Neuronal stem cell (in vitro differentiated cells): ENCODE results near the gene LIPA.

Experiments
- DNase-seq: peaks from one replicate; pipeline ENCODE4 v3.0.0-alpha.2; 2013; ENCODE audit warnings: low spot score
- H2AFZ ChIP-seq: one replicate; pipeline ENCODE4 v1.6.1; 2013; ENCODE audit warnings: mild to moderate bottlenecking, low read length, inconsistent platforms
- H2AK5ac ChIP-seq: 2 replicates; pipeline ENCODE4 v1.6.1; 2013; ENCODE audit warnings: low read depth, mild to moderate bottlenecking, inconsistent platforms, low read length, moderate library complexity, mixed read lengths
- H2BK120ac ChIP-seq: 2 replicates; pipeline ENCODE4 v1.6.1; 2013; ENCODE audit warnings: low read depth, mild to moderate bottlenecking, inconsistent platforms, low read length, moderate library complexity, mixed read lengths
- H2BK12ac ChIP-seq: one replicate; pipeline ENCODE4 v1.6.1; 2013; ENCODE audit warnings: low read length, inconsistent platforms
- H2BK15ac ChIP-seq: 2 replicates; pipeline ENCODE4 v1.6.1; 2013; ENCODE audit warnings: mild to moderate bottlenecking, low read length, inconsistent platforms, mixed read lengths
- H2BK5ac ChIP-seq: one replicate; pipeline ENCODE4 v1.6.1; 2013; ENCODE audit warnings: inconsistent platforms, mild to moderate bottlenecking, low read length, moderate library complexity
- H3K14ac ChIP-seq: one replicate; pipeline ENCODE4 v1.6.1; 2013; ENCODE audit warnings: low read length, inconsistent platforms
- H3K18ac ChIP-seq: 2 replicates; pipeline ENCODE4 v1.6.1; 2013; ENCODE audit warnings: low read length, inconsistent platforms
- H3K23ac ChIP-seq: 2 replicates; pipeline ENCODE4 v1.6.1; 2013; ENCODE audit warnings: low read depth, mild to moderate bottlenecking, mixed read lengths, low read length, inconsistent platforms; ENCODE audit not compliant: poor library complexity
- H3K27ac ChIP-seq: replicated peaks from 3 replicates; pipeline ENCODE4 v1.5.1; 2013; ENCODE audit warnings: low read length, inconsistent platforms
- H3K27me3 ChIP-seq, 3 experiments: 2 replicates each; pipeline ENCODE4 v1.6.1; 2013; ENCODE audit warnings: low read length in 3 of 3, mild to moderate bottlenecking in 2 of 3, inconsistent platforms in 1 of 3, low read depth in 1 of 3, mixed read lengths in 1 of 3, moderate library complexity in 1 of 3; ENCODE audit not compliant: control insufficient read depth in 3 of 3, insufficient read depth in 3 of 3
- H3K36me3 ChIP-seq, 2 donors: replicated peaks in 1 of 2; 2 replicates each; pipeline ENCODE4 v1.6.1; 2013; ENCODE audit warnings: low read length in 2 of 2; ENCODE audit not compliant: control insufficient read depth in 2 of 2, insufficient read depth in 2 of 2
- H3K4ac ChIP-seq: 2 replicates; pipeline ENCODE4 v1.6.1; 2013; ENCODE audit warnings: inconsistent platforms, mild to moderate bottlenecking, low read length, moderate library complexity
- H3K4me1 ChIP-seq, 2 donors: 1 replicate in 1 of 2; 2 replicates in 1 of 2; pipeline ENCODE4 v1.6.1; 2013; ENCODE audit warnings: low read length in 2 of 2, low read depth in 1 of 2; ENCODE audit not compliant: control insufficient read depth in 2 of 2, insufficient read depth in 1 of 2
- H3K4me2 ChIP-seq: one replicate; pipeline ENCODE4 v1.6.1; 2013; ENCODE audit warnings: mild to moderate bottlenecking, low read length, inconsistent platforms; ENCODE audit not compliant: insufficient read depth, poor library complexity, severe bottlenecking
- H3K4me3 ChIP-seq, 2 donors: 2 replicates each; pipeline ENCODE4 v1.5.1; 2013; ENCODE audit warnings: low read length in 2 of 2, mild to moderate bottlenecking in 2 of 2, inconsistent platforms in 1 of 2, moderate library complexity in 1 of 2
- H3K79me1 ChIP-seq: one replicate; pipeline ENCODE4 v1.6.1; 2013; ENCODE audit warnings: low read depth, mild to moderate bottlenecking, inconsistent platforms, low read length, moderate library complexity
- H3K9ac ChIP-seq: one replicate; pipeline ENCODE4 v1.6.1; 2013; ENCODE audit warnings: mild to moderate bottlenecking, low read depth, low read length, inconsistent platforms; ENCODE audit not compliant: poor library complexity
- H3K9me3 ChIP-seq, 2 donors: replicated peaks in 1 of 2; 2 replicates each; pipeline versions ENCODE3 to v1.6.1; 2013; ENCODE audit warnings: low read length in 2 of 2, mild to moderate bottlenecking in 2 of 2, inconsistent platforms in 1 of 2, low read depth in 1 of 2, mixed read lengths in 1 of 2, moderate library complexity in 1 of 2; ENCODE audit not compliant: control insufficient read depth in 2 of 2, insufficient read depth in 1 of 2
- H4K8ac ChIP-seq: one replicate; pipeline ENCODE4 v1.6.1; 2013; ENCODE audit warnings: low read depth, mild to moderate bottlenecking, inconsistent platforms, low read length, moderate library complexity
- H4K91ac ChIP-seq: one replicate; pipeline ENCODE4 v1.6.1; 2013; ENCODE audit warnings: low read length, low read depth, mild to moderate bottlenecking, inconsistent platforms; ENCODE audit not compliant: poor library complexity
- WGBS, 2 donors: extraction: QIAGEN DNeasy Blood & Tissue Kit; methylation state at CpG; one replicate each; pipeline ENCODE4 v1.1.7; 2013; ENCODE audit warnings: missing lambda C conversion rate in 2 of 2, mixed read lengths in 1 of 2; ENCODE audit not compliant: insufficient read length in 2 of 2, insufficient replicate concordance in 1 of 2; ENCODE audit errors: extremely low coverage in 2 of 2; 5-methylcytosine and 5-hydroxymethylcytosine counted together

LIPA gene

DNA sequence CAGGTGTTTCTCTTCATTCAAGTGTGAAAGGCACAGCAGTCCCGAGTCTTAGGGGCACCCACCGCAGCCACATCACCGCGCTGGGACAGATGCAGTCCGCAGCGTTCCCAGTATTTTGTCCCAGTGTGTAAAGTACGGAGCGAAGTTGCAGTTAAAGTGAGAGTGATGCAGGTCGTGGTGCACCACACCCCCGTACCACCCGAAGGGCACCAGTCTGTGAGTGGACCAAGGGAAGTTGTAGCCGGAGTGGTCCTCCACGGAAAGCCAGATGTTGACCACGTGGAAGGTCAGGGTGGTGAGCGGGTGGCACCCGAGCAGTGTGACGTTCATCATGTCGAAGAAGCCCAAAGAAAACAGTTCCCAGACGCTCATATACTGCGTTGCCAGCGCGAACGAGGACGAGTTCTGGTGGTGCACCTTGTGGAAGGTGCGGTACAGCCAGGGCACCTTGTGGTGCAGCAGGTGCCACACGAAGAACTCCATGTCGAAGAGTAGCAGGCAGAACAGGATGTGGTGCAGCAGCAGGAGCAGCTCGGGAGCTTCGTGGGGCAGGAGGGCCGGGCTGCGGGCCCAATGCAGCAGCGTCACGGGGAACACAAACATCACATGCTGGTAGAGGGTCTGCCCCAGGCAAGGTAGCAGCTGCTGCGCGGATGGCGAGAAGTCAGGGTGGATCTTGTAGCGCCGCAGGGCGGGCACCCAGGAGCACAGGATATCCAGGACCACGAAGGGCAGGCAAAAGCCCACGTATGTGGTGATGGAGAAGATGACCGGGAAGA, 45.0 kb downstream of the LIPA start:
- H2BK5ac ChIP-seq, result no peak overlapping the region
- no peak overlapping the region for H4K91ac ChIP-seq
- H3K9ac ChIP-seq, result peak overlapping the region; percentile 56
- WGBS, 2 donors, result no CpG with 5 or more reads among the region's 42 CpGs
- H3K4me2 ChIP-seq, result peak overlapping the region; percentile 82
- H3K36me3 ChIP-seq, result no peaks in the 10 kb centered on the region
- H3K4ac ChIP-seq, result no peak overlapping the region
- H3K79me1 ChIP-seq, result no peaks in the 10 kb centered on the region
- peak; percentile 8 for DNase-seq
- H2BK15ac ChIP-seq, result no peak overlapping the region
- H3K14ac ChIP-seq, result no peak overlapping the region
- peak overlapping the region; percentile 57 for H3K23ac ChIP-seq
- H3K9me3 ChIP-seq, result no peaks in the 10 kb centered on the region
- peaks cover 2 to 91% (median 36%) of the 10 kb centered on the region in 3 experiments for H3K27me3 ChIP-seq
- no peak overlapping the region for H4K8ac ChIP-seq
- no peak overlapping the region for H3K27ac ChIP-seq
- H3K4me1 ChIP-seq, result peaks cover 10% of the 10 kb centered on the region in 2 donors
- H2AK5ac ChIP-seq, result no peak overlapping the region
- no peak overlapping the region for H2BK120ac ChIP-seq
- H2BK12ac ChIP-seq, result no peak overlapping the region
- peak overlapping the region in 1 of 2 donors; percentile 76 for H3K4me3 ChIP-seq
- no peak overlapping the region for H3K18ac ChIP-seq
- H2AFZ ChIP-seq, result peak overlapping the region; percentile 92

GRCh38 chr10:89204621-89205185, 46.9 kb downstream of the LIPA start:
- no peak overlapping the region for H3K27ac ChIP-seq
- no peaks in the 10 kb centered on the region for H3K36me3 ChIP-seq
- H3K79me1 ChIP-seq, result no peaks in the 10 kb centered on the region
- H3K4ac ChIP-seq, result no peak overlapping the region
- peaks cover 10% of the 10 kb centered on the region in 2 donors for H3K4me1 ChIP-seq
- H3K9me3 ChIP-seq, result no peaks in the 10 kb centered on the region
- no peak for DNase-seq
- H2AFZ ChIP-seq, result no peak overlapping the region
- H3K14ac ChIP-seq, result no peak overlapping the region
- H4K8ac ChIP-seq, result no peak overlapping the region
- no peak overlapping the region for H3K9ac ChIP-seq
- no peak overlapping the region for H3K4me2 ChIP-seq
- no peak overlapping the region for H2BK120ac ChIP-seq
- H2BK12ac ChIP-seq, result no peak overlapping the region
- no peak overlapping the region for H2BK15ac ChIP-seq
- H3K18ac ChIP-seq, result no peak overlapping the region
- H2AK5ac ChIP-seq, result no peak overlapping the region
- H4K91ac ChIP-seq, result no peak overlapping the region
- H3K27me3 ChIP-seq, result peaks cover 2 to 84% (median 36%) of the 10 kb centered on the region in 3 experiments
- H3K4me3 ChIP-seq, result no peak overlapping the region
- H3K23ac ChIP-seq, result no peak overlapping the region
- H2BK5ac ChIP-seq, result no peak overlapping the region
- no CpG with 5 or more reads among the region's 6 CpGs for WGBS, 2 donors

- Histone ChIP-seq H2AFZ (no peak overlapping the region), H2AK5ac (no peak overlapping the region), H3K27me3 (peaks cover 2 to 71% (median 31%) of the 10 kb centered on the region in 3 experiments), H3K27ac (no peak overlapping the region), H3K23ac (no peak overlapping the region), H4K91ac (no peak overlapping the region), H3K9ac (no peak overlapping the region), H3K4me3 (no peak overlapping the region), H3K4ac (no peak overlapping the region), H3K36me3 (no peaks in the 10 kb centered on the region), H4K8ac (no peak overlapping the region), H2BK15ac (no peak overlapping the region), H3K14ac (no peak overlapping the region), H3K4me1 (peaks cover 10% of the 10 kb centered on the region in 2 donors), H3K4me2 (no peak overlapping the region), H2BK120ac (no peak overlapping the region), H2BK5ac (no peak overlapping the region), H3K79me1 (no peaks in the 10 kb centered on the region), H2BK12ac (no peak overlapping the region), H3K18ac (no peak overlapping the region), H3K9me3 (no peaks in the 10 kb centered on the region)
- DNase-seq, result no peak
- WGBS, 2 donors, result no CpG with 5 or more reads among the region's 1 CpG
Observed at GRCh38 chr10:89203237-89203636, 48.3 kb downstream of the LIPA start.

- DNase-seq, result no peak
- Histone ChIP-seq H4K8ac (no peak overlapping the region), H3K9me3 (no peaks in the 10 kb centered on the region), H2BK15ac (no peak overlapping the region), H2BK120ac (no peak overlapping the region), H3K27me3 (peaks cover 0 to 62% (median 19%) of the 10 kb centered on the region in 3 experiments), H3K14ac (no peak overlapping the region), H2AFZ (no peak overlapping the region), H2BK5ac (no peak overlapping the region), H3K4me1 (peaks cover 0 to 6% of the 10 kb centered on the region in 2 donors), H3K18ac (no peak overlapping the region), H2BK12ac (no peak overlapping the region), H3K79me1 (no peaks in the 10 kb centered on the region), H3K36me3 (no peaks in the 10 kb centered on the region), H3K4me3 (no peak overlapping the region), H3K23ac (no peak overlapping the region), H3K27ac (no peak overlapping the region), H3K4ac (no peak overlapping the region), H3K9ac (no peak overlapping the region), H3K4me2 (no peak overlapping the region), H4K91ac (no peak overlapping the region), H2AK5ac (no peak overlapping the region)
- WGBS, 2 donors, result no CpG with 5 or more reads among the region's 2 CpGs
Observed at GRCh38 chr10:89202033-89202425, 49.5 kb downstream of the LIPA start.
